Tibial nerve (tissue), 4 donors: Measurements from ENCODE around the gene TCF7L1. TPM values are rescaled to one million over a fixed set of nuclear protein-coding genes. Genes with fewer than 3 reads are reported as not detected.

Experiments used
- DNase-seq, 2 donors: peaks; one replicate each; pipeline ENCODE4 v3.0.0-alpha.2; 2019; ENCODE audit warnings: low spot score in 2 of 2
- H3K27ac ChIP-seq, 4 donors: fragments of 200-600 bp; sonication (generic) in 3 of 4; one replicate each; pipeline ENCODE4 v1.5.1; 2017 to 2019; ENCODE audit warnings: mild to moderate bottlenecking in 1 of 4
- H3K27me3 ChIP-seq, 2 donors: fragments of 200-600 bp; sonication (generic) in 1 of 2; one replicate each; pipeline versions ENCODE4 v1.5.1 to v1.6.0; 2017 to 2019
- H3K36me3 ChIP-seq, 3 donors: fragments of 200-600 bp; sonication (generic); one replicate each; pipeline ENCODE4 v1.5.1; 2018 to 2019
- H3K4me1 ChIP-seq, 4 donors: fragments of 200-600 bp; sonication (generic) in 3 of 4; one replicate each; pipeline ENCODE4 v1.5.1; 2017 to 2019
- H3K4me3 ChIP-seq, 4 donors: fragments of 200-600 bp; sonication (generic) in 3 of 4; one replicate each; pipeline ENCODE4 v1.5.1; 2017 to 2019; ENCODE audit warnings: mild to moderate bottlenecking in 1 of 4, moderate library complexity in 1 of 4
- H3K9me3 ChIP-seq, 4 donors: fragments of 200-600 bp; sonication (generic) in 3 of 4; one replicate each; pipeline ENCODE4 v1.5.1; 2017 to 2019
- EP300 ChIP-seq, 2 donors: sonication (generic); formaldehyde crosslinking; IDR thresholded peaks; one replicate each; pipeline ENCODE4 v1.6.1; 2017; ENCODE audit warnings: antibody characterized with exemption in 2 of 2, mild to moderate bottlenecking in 1 of 2
- POLR2A ChIP-seq, 2 donors: fragments of 450-650 bp; IDR thresholded peaks; one replicate each; pipeline ENCODE4 v1.6.1; 2017; ENCODE audit warnings: antibody characterized with exemption in 2 of 2, mild to moderate bottlenecking in 2 of 2, moderate library complexity in 2 of 2
- WGBS, 2 donors: methylation state at CpG; one replicate each; pipeline ENCODE4 v1.1.5; 2018; 5-methylcytosine and 5-hydroxymethylcytosine counted together
- total RNA-seq, 4 donors: library from RNA; depleted of rRNA; stranded (reverse); fragments of >200 nt; gene quantifications; one replicate each; pipeline ENCODE4 v1.1.0, GENCODE V29; 2016
- TF ChIP-seq, protein P1 (sequence below), 5 experiments: fragments of 200-600 bp in 3 of 5; fragments of 450-650 bp in 2 of 5; sonication (generic) in 3 of 5; IDR thresholded peaks; one replicate each; pipeline ENCODE4 v1.5.1; 2016 to 2019; ENCODE audit warnings: antibody characterized with exemption in 5 of 5, mild to moderate bottlenecking in 3 of 5, moderate library complexity in 2 of 5

Gene TCF7L1
- total RNA-seq, 4 donors from 2014 or later: 3.7 to 14.1 (median 7.1) TPM

DNA sequence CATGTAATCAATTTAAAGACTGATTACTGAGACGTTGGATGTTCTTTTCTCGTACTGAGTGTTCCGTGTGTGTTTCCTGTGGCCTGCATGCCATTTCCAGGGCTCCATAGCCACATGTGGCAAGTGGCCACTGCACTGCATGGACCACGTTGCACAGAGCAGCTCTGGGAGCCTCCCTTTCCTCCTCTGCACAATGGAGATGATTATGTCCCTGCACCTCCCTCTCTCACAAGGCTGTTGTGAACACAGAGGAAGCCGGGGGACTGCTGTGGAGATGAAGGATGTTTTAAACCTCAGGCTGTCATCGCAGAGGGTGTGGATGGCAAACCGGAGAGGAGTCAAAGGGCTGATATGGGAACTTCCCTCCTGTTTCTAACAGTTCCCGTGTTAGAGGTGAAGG lies 106.9 kb downstream of the TCF7L1 start:
- H3K4me1 ChIP-seq: peaks cover 0 to 50% (median 11%) of the 10 kb centered on the region in 4 donors
- no peaks in the 10 kb centered on the region for H3K27me3 ChIP-seq
- 46 to 50% methylated on average over 8 of the region's 8 CpGs for WGBS, 2 donors
- no peak overlapping the region for H3K4me3 ChIP-seq
- TF ChIP-seq, protein P1, sequence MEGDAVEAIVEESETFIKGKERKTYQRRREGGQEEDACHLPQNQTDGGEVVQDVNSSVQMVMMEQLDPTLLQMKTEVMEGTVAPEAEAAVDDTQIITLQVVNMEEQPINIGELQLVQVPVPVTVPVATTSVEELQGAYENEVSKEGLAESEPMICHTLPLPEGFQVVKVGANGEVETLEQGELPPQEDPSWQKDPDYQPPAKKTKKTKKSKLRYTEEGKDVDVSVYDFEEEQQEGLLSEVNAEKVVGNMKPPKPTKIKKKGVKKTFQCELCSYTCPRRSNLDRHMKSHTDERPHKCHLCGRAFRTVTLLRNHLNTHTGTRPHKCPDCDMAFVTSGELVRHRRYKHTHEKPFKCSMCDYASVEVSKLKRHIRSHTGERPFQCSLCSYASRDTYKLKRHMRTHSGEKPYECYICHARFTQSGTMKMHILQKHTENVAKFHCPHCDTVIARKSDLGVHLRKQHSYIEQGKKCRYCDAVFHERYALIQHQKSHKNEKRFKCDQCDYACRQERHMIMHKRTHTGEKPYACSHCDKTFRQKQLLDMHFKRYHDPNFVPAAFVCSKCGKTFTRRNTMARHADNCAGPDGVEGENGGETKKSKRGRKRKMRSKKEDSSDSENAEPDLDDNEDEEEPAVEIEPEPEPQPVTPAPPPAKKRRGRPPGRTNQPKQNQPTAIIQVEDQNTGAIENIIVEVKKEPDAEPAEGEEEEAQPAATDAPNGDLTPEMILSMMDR (IDR thresholded peaks at IDR 0.05): no peak
- no peak for TF ChIP-seq POLR2A (IDR thresholded peaks at IDR 0.05)
- no peak for TF ChIP-seq EP300 (IDR thresholded peaks at IDR 0.05)
- no peaks in the 10 kb centered on the region for H3K36me3 ChIP-seq
- no peaks in the 10 kb centered on the region for H3K9me3 ChIP-seq
- DNase-seq: no peak
- H3K27ac ChIP-seq: peak overlapping the region in 3 of 4 donors; percentile 4 to 77 (median 43)

DNA sequence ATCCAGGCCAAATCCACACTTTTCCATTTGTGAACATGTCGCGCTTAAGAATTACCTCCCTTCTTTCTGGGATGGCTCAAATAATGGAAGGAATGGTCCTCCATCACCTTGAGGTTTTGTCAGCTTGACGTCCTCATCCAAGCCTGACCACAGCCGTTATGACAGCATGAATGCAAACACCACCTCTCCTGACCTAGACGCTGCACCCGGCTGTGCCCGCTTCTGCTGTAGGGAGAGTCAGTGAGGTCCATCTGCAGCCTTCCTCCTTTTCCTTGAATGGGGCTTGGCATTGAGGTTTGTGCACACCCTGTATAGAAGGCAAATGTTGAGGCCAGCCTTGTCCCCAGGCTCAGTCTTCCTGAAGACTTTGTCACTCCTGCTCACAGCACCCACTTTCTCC lies 109.1 kb downstream of the TCF7L1 start:
- Histone ChIP-seq H3K4me1 (peaks cover 0 to 62% (median 11%) of the 10 kb centered on the region in 4 donors), H3K9me3 (no peaks in the 10 kb centered on the region), H3K4me3 (no peak overlapping the region), H3K36me3 (no peaks in the 10 kb centered on the region), H3K27me3 (no peaks in the 10 kb centered on the region), H3K27ac (no peak overlapping the region)
- DNase-seq: no peak
- 77 to 92% methylated on average over 7 of the region's 7 CpGs for WGBS, 2 donors
- TF ChIP-seq POLR2A (IDR thresholded peaks at IDR 0.05) (no peak), EP300 (IDR thresholded peaks at IDR 0.05) (no peak)
- TF ChIP-seq, protein P1 (IDR thresholded peaks at IDR 0.05): no peak

DNA sequence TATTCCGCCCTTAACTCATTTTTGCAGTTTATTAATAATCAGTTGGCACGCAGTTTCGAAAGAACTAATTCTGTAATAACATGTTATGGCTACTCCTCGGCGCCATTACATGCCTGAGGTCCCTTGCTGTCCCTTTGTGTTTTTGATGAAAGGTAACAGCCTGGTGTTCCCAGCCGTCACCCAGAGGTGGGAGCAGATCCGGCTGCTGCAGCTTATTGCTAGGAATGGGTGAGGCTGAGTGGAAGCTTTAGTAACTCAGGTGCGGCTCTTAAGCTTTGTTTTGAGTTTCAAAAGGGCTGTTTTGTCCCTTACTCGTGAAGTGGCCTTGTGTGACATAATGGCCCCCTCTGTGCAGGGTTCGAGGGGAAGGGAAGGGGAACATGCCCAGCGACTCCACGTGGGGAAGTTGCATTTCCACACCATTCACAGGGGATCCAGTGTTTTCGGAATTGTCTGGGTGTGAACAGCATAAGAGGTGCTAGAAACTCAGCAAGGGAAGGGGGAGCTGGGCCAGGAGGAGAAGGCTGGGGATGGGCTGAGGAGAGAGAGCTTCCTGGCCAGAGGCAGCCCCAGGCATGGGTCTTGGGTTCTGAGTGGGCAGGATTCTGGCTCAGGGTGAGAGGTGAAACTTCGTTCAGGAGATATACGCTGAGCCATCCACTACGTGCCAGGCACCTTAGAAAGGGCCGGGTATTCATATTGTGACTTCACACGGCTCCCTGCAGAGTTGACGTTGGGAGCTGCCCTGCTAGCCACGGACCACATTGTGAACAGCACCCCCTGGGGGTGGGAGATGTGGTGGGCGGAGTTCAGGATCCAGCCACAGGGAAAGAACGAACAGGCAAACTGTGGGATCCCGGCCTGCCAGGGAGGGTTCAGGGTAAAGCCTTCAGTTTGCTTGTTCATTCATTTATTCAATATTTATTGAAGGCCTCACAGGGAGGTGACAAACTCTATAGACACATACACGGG lies 110.2 kb downstream of the TCF7L1 start:
- no peak for TF ChIP-seq POLR2A (IDR thresholded peaks at IDR 0.05)
- TF ChIP-seq, protein P1 (IDR thresholded peaks at IDR 0.05): peak; percentile 21 to 57 (median 44)
- Histone ChIP-seq H3K4me1 (peaks cover 0 to 73% (median 16%) of the 10 kb centered on the region in 4 donors), H3K4me3 (no peak overlapping the region), H3K27me3 (no peaks in the 10 kb centered on the region), H3K27ac (peak overlapping the region in 1 of 4 donors; percentile 20), H3K36me3 (no peaks in the 10 kb centered on the region), H3K9me3 (no peaks in the 10 kb centered on the region)
- WGBS, 2 donors: 58 to 63% methylated on average over 22 to 24 of the region's 24 CpGs
- DNase-seq: peak; percentile 28 to 44

DNA sequence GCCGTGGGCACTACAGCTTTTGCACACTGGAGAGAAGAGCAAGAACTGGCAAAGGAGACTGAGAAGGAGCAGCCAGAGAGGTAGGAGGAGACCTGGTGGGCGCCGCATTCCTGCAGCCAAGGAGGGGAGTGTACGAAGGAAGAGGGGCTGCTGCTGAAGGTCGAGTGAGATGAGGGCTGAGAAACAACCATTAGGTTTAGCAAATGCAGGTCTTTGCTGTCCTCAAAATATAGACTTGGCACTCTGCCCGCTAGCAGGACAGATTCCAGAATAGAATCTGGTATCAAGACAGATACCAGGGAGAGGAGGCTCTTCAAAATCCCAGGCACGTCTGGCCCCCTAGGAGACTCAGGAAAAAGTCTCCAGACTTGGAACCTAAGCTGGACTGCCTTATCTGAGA lies 111.6 kb downstream of the TCF7L1 start:
- no peak for DNase-seq
- Histone ChIP-seq H3K36me3 (no peaks in the 10 kb centered on the region), H3K27ac (no peak overlapping the region), H3K27me3 (no peaks in the 10 kb centered on the region), H3K9me3 (no peaks in the 10 kb centered on the region), H3K4me3 (no peak overlapping the region), H3K4me1 (peaks cover 0 to 78% (median 26%) of the 10 kb centered on the region in 4 donors)
- WGBS, 2 donors: 70 to 81% methylated on average over 7 of the region's 7 CpGs
- TF ChIP-seq POLR2A (IDR thresholded peaks at IDR 0.05) (no peak), EP300 (IDR thresholded peaks at IDR 0.05) (no peak)
- TF ChIP-seq, protein P1 (IDR thresholded peaks at IDR 0.05): no peak

DNA sequence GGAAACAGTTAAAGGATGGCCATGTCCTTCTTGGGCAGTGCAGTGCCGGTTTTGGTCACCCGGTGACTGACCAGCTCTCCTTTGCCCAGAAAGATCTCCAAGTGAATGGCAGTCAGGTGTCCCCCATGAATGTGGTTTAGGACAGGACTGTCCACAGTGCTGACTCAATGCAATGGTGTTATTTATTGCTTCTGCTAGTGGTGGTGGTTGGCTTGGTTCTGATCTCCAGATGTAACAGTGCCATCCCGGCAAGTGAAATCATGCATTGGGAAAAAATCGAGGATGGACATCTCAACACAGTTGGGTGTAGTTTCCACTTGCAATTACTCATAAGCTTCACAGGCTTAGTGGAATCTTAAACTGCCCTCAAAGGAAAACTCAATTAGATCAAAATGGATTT lies 112.7 kb downstream of the TCF7L1 start:
- DNase-seq: no peak
- H3K27me3 ChIP-seq: no peaks in the 10 kb centered on the region
- H3K4me1 ChIP-seq: peaks cover 0 to 77% (median 21%) of the 10 kb centered on the region in 4 donors
- H3K9me3 ChIP-seq: no peaks in the 10 kb centered on the region
- TF ChIP-seq POLR2A (IDR thresholded peaks at IDR 0.05): no peak
- TF ChIP-seq EP300 (IDR thresholded peaks at IDR 0.05): no peak
- TF ChIP-seq, protein P1 (IDR thresholded peaks at IDR 0.05): no peak
- WGBS, 2 donors: 81 to 93% methylated on average over 4 of the region's 4 CpGs
- no peaks in the 10 kb centered on the region for H3K36me3 ChIP-seq
- H3K27ac ChIP-seq: no peak overlapping the region
- H3K4me3 ChIP-seq: no peak overlapping the region
